Transverse colon (tissue), 4 donors: ENCODE results near the gene CDKL4. TPM values are rescaled to one million over a fixed set of nuclear protein-coding genes. Genes with fewer than 3 reads are reported as not detected.

Experiments
- DNase-seq: peaks from one replicate; pipeline ENCODE4 v3.0.0-alpha.2; 2019
- H3K27ac ChIP-seq, 4 donors: fragments of 200-600 bp; sonication (generic); 2 replicates each; pipeline ENCODE4 v1.5.1; 2016 to 2018; ENCODE audit warnings: inconsistent platforms in 4 of 4
- H3K27me3 ChIP-seq: fragments of 200-600 bp; sonication (generic); 2 replicates; pipeline ENCODE4 v1.5.1; 2017; ENCODE audit warnings: inconsistent platforms
- H3K36me3 ChIP-seq, 4 donors: fragments of 200-600 bp; sonication (generic); 2 replicates each; pipeline ENCODE4 v1.5.1; 2017 to 2019; ENCODE audit warnings: inconsistent platforms in 4 of 4
- H3K4me1 ChIP-seq, 4 donors: fragments of 200-600 bp; sonication (generic); 2 replicates each; pipeline ENCODE4 v1.5.1; 2017 to 2020; ENCODE audit warnings: inconsistent platforms in 4 of 4
- H3K4me3 ChIP-seq, 4 donors: fragments of 200-600 bp; sonication (generic); 1 replicate in 1 of 4; 2 replicates in 3 of 4; pipeline versions ENCODE4 v1.5.1 to v1.6.1; 2017 to 2019; ENCODE audit warnings: inconsistent platforms in 4 of 4
- H3K9me3 ChIP-seq, 2 donors: fragments of 200-600 bp; sonication (generic); 2 replicates each; pipeline ENCODE4 v1.5.1; 2017 to 2019; ENCODE audit warnings: inconsistent platforms in 2 of 2
- EP300 ChIP-seq: sonication (generic); formaldehyde crosslinking; IDR thresholded peaks from one replicate; pipeline ENCODE4 v1.6.1; 2017; ENCODE audit warnings: antibody characterized with exemption, low read depth
- POLR2A ChIP-seq: fragments of 450-650 bp; IDR thresholded peaks from one replicate; pipeline ENCODE4 v1.6.1; 2016; ENCODE audit warnings: antibody characterized with exemption, mild to moderate bottlenecking, moderate library complexity
- POLR2AphosphoS5 ChIP-seq, 3 donors: sonication (generic); formaldehyde crosslinking; IDR thresholded peaks; one replicate each; pipeline ENCODE4 v1.6.1; 2016; ENCODE audit warnings: antibody characterized with exemption in 3 of 3
- WGBS, 2 donors: methylation state at CpG; one replicate each; pipeline ENCODE4 v1.1.5; 2018; ENCODE audit warnings: low coverage in 1 of 2; 5-methylcytosine and 5-hydroxymethylcytosine counted together
- in situ Hi-C, 4 donors: fragments of 200-750 bp; cut with MboI; loops; one replicate each; pipeline versions ENCODE4 v1.15.0 to v1.15.1; 2017; ENCODE audit warnings: low sequenced_read_pairs in 3 of 4, low pct_ligation_motif_present in 1 of 4, low pct_unique_long_range_greater_than_20kb in 1 of 4
- intact Hi-C: fragments of 100-400 bp; cut with DNase I; formaldehyde crosslinking; loops from one replicate; pipeline ENCODE4 v1.15.1; 2023; ENCODE audit warnings: low total_unique reads
- total RNA-seq, 4 donors: library from RNA; depleted of rRNA; stranded (reverse); fragments of >200 nt; gene quantifications; one replicate each; pipeline ENCODE4 v1.1.0, GENCODE V29; 2016
- TF ChIP-seq, protein P1 (sequence below), 5 experiments: fragments of 200-600 bp in 3 of 5; fragments of 450-650 bp in 2 of 5; sonication (generic) in 3 of 5; IDR thresholded peaks; 1 replicate in 2 of 5; 2 replicates in 3 of 5; pipeline ENCODE4 v1.5.1; 2016 to 2017; ENCODE audit warnings: antibody characterized with exemption in 5 of 5, inconsistent platforms in 3 of 5, mild to moderate bottlenecking in 2 of 5, moderate library complexity in 1 of 5

Gene CDKL4
- total RNA-seq, 4 donors from 2014 or later = 0.79 to 1.5 TPM; not detected in 2

DNA sequence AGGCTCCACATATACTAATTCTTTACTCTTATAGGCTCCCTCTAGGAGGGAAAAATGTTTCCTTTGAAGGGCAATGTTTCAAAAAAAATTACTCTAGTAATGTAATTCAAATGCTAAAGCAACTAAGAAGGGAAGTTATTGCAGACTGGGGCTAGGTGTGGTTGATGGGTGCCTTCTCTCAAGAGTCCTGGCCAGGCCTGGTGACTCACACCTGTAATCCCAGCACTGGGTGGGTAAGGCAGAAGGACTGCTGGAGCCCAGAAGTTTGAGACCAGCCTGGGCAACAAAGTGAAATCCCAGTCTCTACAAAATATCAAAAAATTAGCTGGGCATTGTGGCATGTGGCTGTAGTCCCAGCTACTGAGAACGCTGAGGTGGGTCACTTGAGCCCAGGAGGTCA, 31.2 kb upstream of the CDKL4 start:
- no peak for DNase-seq
- WGBS, 2 donors = 96% methylated on average over 1 of the region's 1 CpG; no CpG with 5 or more reads in 1 of the 2 donors
- no peaks in the 10 kb centered on the region for H3K9me3 ChIP-seq
- intact Hi-C loops (no loop called here), in situ Hi-C loops (no loop called here)
- H3K27ac ChIP-seq = no peak overlapping the region
- TF ChIP-seq POLR2AphosphoS5 (IDR thresholded peaks at IDR 0.05) = no peak
- H3K4me1 ChIP-seq = no peaks in the 10 kb centered on the region
- no peak overlapping the region for H3K4me3 ChIP-seq
- H3K27me3 ChIP-seq = no peaks in the 10 kb centered on the region
- H3K36me3 ChIP-seq = peaks cover 0 to 39% (median 10%) of the 10 kb centered on the region in 4 donors

DNA sequence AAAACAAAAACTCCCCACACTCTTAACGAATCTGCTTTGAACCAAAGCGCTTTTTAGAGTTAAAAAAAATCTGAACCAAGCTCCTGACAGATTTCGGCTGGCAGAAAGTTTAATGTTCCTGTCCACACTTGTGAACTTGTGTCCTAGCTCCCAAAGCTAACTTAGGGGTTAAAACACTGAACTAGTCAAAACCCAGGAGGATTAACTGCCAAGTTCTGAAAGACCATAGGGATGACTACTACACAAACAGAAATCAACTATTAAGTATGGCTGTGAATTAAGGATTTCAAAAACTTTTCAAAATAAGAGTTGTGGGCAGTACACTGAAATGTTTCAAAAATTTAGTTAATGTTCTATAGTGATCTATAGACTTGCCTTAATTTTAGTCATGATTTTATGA, 26.2 kb upstream of the CDKL4 start:
- intact Hi-C loops = no loop called here
- H3K9me3 ChIP-seq = no peaks in the 10 kb centered on the region
- H3K27me3 ChIP-seq = no peaks in the 10 kb centered on the region
- peaks cover 0 to 13% (median 5%) of the 10 kb centered on the region in 4 donors for H3K4me1 ChIP-seq
- no peak overlapping the region for H3K4me3 ChIP-seq
- 90 to 100% methylated on average over 3 of the region's 3 CpGs for WGBS, 2 donors
- DNase-seq = no peak
- H3K27ac ChIP-seq = no peak overlapping the region
- H3K36me3 ChIP-seq = peaks cover 0 to 9% (median 0%) of the 10 kb centered on the region in 4 donors
- TF ChIP-seq POLR2A (no peak), POLR2AphosphoS5 (IDR thresholded peaks at IDR 0.05) (no peak), EP300 (no peak)
- TF ChIP-seq, protein P1, sequence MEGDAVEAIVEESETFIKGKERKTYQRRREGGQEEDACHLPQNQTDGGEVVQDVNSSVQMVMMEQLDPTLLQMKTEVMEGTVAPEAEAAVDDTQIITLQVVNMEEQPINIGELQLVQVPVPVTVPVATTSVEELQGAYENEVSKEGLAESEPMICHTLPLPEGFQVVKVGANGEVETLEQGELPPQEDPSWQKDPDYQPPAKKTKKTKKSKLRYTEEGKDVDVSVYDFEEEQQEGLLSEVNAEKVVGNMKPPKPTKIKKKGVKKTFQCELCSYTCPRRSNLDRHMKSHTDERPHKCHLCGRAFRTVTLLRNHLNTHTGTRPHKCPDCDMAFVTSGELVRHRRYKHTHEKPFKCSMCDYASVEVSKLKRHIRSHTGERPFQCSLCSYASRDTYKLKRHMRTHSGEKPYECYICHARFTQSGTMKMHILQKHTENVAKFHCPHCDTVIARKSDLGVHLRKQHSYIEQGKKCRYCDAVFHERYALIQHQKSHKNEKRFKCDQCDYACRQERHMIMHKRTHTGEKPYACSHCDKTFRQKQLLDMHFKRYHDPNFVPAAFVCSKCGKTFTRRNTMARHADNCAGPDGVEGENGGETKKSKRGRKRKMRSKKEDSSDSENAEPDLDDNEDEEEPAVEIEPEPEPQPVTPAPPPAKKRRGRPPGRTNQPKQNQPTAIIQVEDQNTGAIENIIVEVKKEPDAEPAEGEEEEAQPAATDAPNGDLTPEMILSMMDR (IDR thresholded peaks at IDR 0.05) = no peak
- in situ Hi-C loops = no loop called here

DNA sequence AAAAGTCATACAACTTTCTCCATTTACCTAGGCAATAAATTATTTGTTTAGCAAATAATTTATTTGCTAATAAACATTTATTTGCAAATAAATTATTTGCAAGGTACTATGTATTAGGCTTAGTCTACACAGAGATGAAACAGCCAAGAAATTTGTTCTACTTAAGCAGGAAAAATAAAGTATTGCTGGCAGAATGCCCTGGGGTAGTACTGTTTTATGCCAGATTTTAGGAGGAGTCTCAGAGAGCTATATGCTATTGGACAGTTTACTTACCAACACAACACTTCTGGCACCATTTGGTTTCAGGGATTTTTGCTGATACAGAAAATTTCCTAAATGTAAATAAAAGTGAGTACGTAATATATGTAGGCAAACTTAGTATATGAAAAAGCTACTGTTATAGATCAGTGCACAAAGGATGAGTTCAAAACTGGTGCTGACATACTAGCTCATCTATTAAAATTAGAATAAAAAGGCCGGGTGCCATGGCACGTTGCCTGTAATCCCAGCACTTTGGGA, 23.2 kb upstream of the CDKL4 start:
- WGBS, 2 donors = 96 to 100% methylated on average over 3 of the region's 3 CpGs
- H3K36me3 ChIP-seq = peaks cover 0 to 12% (median 2%) of the 10 kb centered on the region in 4 donors

DNA sequence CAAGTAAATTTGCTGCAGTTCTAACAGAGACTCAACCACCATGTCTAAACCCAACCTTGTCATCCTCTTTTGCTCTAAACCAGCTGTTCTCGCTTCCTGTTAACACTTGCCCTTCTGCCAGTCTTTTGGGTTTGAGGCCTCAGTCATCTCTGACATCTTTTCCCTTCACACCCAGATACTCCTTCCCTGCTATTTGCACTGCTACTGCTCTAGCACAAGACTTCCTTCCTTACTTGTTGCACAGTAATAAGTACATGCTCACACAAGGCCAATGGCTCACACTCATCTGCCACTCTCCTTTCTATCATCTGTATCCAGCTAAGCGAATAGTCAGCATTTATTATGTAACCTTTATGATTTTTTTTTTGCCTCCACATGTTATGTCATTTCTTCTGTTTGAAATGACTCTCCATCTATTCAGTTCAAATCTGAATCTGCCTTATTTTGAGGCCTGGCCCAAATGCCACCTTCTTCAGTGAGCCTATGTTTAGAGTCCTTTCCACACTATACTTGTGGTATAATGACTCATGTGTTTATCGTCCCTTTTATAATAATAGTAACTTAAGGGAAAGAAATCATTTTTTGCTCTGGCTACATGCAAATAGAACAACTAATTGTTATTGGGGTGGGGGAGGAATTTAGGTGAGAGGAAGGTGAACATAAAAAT, 22.5 kb upstream of the CDKL4 start:
- intact Hi-C loops = no loop called here
- TF ChIP-seq, protein P1 (IDR thresholded peaks at IDR 0.05) = no peak
- TF ChIP-seq POLR2A (no peak), EP300 (no peak), POLR2AphosphoS5 (IDR thresholded peaks at IDR 0.05) (no peak)
- Histone ChIP-seq H3K9me3 (no peaks in the 10 kb centered on the region), H3K27me3 (no peaks in the 10 kb centered on the region), H3K36me3 (peaks cover 0 to 12% (median 2%) of the 10 kb centered on the region in 4 donors), H3K4me1 (peaks cover 0 to 15% (median 6%) of the 10 kb centered on the region in 4 donors), H3K27ac (no peak overlapping the region), H3K4me3 (no peak overlapping the region)
- WGBS, 2 donors = 77 to 86% methylated on average over 2 to 3 of the region's 3 CpGs
- DNase-seq = no peak
- in situ Hi-C loops = no loop called here

More for the DNA sequence above, 23.2 kb upstream of the CDKL4 start:
- intact Hi-C loops = no loop called here
- Histone ChIP-seq H3K4me1 (peaks cover 0 to 15% (median 6%) of the 10 kb centered on the region in 4 donors), H3K9me3 (no peaks in the 10 kb centered on the region), H3K27ac (no peak overlapping the region), H3K27me3 (no peaks in the 10 kb centered on the region), H3K4me3 (no peak overlapping the region)
- DNase-seq = no peak
- no peak for TF ChIP-seq POLR2AphosphoS5 (IDR thresholded peaks at IDR 0.05)
- TF ChIP-seq POLR2A = no peak
- TF ChIP-seq, protein P1 (IDR thresholded peaks at IDR 0.05) = no peak
- TF ChIP-seq EP300 = no peak
- in situ Hi-C loops = no loop called here
